Tibial artery (tissue), 4 donors: Measurements from ENCODE around the gene MLH3.
A peak's percentile ranks its signal among the peaks of the same experiment; 100 is the strongest.

ENCODE experiments used
- DNase-seq, 2 donors: peaks; one replicate each; pipeline ENCODE4 v3.0.0-alpha.2; 2019
- H3K27ac ChIP-seq, 2 donors: fragments of 200-600 bp; sonication (generic) in 1 of 2; 1 replicate in 1 of 2; 2 replicates in 1 of 2; pipeline ENCODE4 v1.5.1; 2018 to 2019; ENCODE audit warnings: mild to moderate bottlenecking in 1 of 2
- H3K27me3 ChIP-seq, 2 donors: fragments of 200-600 bp; sonication (generic) in 1 of 2; one replicate each; pipeline versions ENCODE4 v1.5.1 to v1.6.0; 2016 to 2019
- H3K36me3 ChIP-seq, 3 donors: fragments of 200-600 bp; sonication (generic) in 2 of 3; one replicate each; pipeline ENCODE4 v1.5.1; 2016 to 2019; ENCODE audit warnings: mild to moderate bottlenecking in 2 of 3
- H3K4me1 ChIP-seq, 4 donors: fragments of 200-600 bp; sonication (generic) in 2 of 4; 1 replicate in 3 of 4; 2 replicates in 1 of 4; pipeline ENCODE4 v1.5.1; 2016 to 2019
- H3K4me3 ChIP-seq, 2 donors: fragments of 200-600 bp; sonication (generic) in 1 of 2; 1 replicate in 1 of 2; 2 replicates in 1 of 2; pipeline ENCODE4 v1.5.1; 2018 to 2019; ENCODE audit warnings: mild to moderate bottlenecking in 2 of 2
- H3K9me3 ChIP-seq, 3 donors: fragments of 200-600 bp; sonication (generic) in 1 of 3; one replicate each; pipeline ENCODE4 v1.5.1; 2016 to 2019
- CTCF ChIP-seq, 2 experiments: fragments of 200-600 bp in 1 of 2; fragments of 450-650 bp in 1 of 2; IDR thresholded peaks; one replicate each; pipeline ENCODE4 v1.5.1; 2017 to 2019; ENCODE audit warnings: antibody characterized with exemption in 2 of 2, mild to moderate bottlenecking in 1 of 2, moderate library complexity in 1 of 2
- intact Hi-C: fragments of 100-400 bp; cut with DNase I; formaldehyde crosslinking; loops from one replicate; pipeline ENCODE4 v1.15.0; 2023; ENCODE audit warnings: low total_unique reads

MLH3 gene

GRCh38 chr14:74979442-74980397, 71.5 kb downstream of the MLH3 start:
- Histone ChIP-seq H3K36me3 (no peaks in the 10 kb centered on the region), H3K4me3 (peak overlapping the region; percentile 47 to 49), H3K27me3 (no peaks in the 10 kb centered on the region), H3K9me3 (no peaks in the 10 kb centered on the region), H3K4me1 (peaks cover 5 to 91% (median 73%) of the 10 kb centered on the region in 4 donors), H3K27ac (peak overlapping the region; percentile 80 to 94)
- peak; percentile 23 to 34 for TF ChIP-seq CTCF (IDR thresholded peaks at IDR 0.05)
- intact Hi-C loops: loop anchor here (5.0 kb wide), 1 partner anchor 298 kb away; the partner anchor contains the start of gene FOS
- DNase-seq: peak; percentile 69 to 93

DNA sequence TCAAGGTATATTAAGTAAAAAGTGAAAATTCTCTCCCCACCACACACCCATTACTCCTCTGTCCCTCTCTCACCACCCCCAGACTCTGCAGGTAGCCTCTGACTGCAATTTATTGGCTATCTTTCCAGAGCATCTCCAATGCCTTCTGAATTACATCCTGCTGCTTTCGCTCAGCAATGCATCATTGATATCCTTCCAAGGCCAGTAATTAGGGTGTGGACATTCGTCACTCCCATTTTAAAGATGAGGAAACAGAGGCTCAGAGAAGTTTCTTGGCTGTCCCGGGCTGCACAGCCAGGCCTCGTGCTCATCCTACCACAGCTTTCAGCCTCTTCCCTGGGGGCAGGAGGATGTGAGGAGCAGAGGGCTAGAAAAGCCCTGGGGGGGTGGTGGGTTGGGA, 72.2 kb downstream of the MLH3 start:
- Histone ChIP-seq H3K27me3 (no peaks in the 10 kb centered on the region), H3K27ac (peak overlapping the region; percentile 80 to 94), H3K9me3 (no peaks in the 10 kb centered on the region), H3K4me1 (peaks cover 5 to 89% (median 71%) of the 10 kb centered on the region in 4 donors), H3K4me3 (peak overlapping the region in 1 of 2 donors; percentile 10), H3K36me3 (no peaks in the 10 kb centered on the region)
- DNase-seq: no peak
- intact Hi-C loops: no loop called here
- no peak for TF ChIP-seq CTCF (IDR thresholded peaks at IDR 0.05)

DNA sequence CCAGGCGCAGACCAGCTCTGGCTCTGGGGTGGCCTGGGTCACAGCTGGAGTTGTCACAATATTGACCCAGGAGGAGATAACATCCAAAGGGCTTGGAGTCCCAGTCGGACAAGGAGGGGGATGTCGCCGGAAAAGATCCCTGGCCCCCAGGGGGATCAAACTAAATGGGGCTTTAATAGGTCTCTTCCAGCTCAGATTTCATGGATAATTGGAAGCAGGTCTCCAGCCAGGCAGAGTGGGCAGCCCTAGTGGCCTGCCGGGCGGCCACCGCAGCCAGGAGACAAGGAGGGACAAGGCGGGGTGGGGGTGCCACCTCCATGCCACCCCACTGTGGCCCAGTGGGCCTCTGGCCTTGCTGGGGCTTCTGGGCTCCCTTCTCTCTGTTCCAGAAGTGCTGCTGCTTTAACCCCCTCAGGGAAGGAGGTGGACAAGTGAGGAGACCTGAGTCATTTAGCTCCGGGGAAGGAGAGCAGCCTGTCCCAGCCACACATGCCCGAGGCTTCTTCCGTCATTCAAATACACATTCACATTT, 72.8 kb downstream of the MLH3 start:
- no peak for TF ChIP-seq CTCF (IDR thresholded peaks at IDR 0.05)
- intact Hi-C loops: no loop called here
- Histone ChIP-seq H3K36me3 (no peaks in the 10 kb centered on the region), H3K27ac (peak overlapping the region; percentile 80 to 94), H3K4me3 (no peak overlapping the region), H3K27me3 (no peaks in the 10 kb centered on the region), H3K4me1 (peaks cover 5 to 84% (median 66%) of the 10 kb centered on the region in 4 donors), H3K9me3 (no peaks in the 10 kb centered on the region)
- peak in 1 of 2 donors; percentile 59 for DNase-seq

DNA sequence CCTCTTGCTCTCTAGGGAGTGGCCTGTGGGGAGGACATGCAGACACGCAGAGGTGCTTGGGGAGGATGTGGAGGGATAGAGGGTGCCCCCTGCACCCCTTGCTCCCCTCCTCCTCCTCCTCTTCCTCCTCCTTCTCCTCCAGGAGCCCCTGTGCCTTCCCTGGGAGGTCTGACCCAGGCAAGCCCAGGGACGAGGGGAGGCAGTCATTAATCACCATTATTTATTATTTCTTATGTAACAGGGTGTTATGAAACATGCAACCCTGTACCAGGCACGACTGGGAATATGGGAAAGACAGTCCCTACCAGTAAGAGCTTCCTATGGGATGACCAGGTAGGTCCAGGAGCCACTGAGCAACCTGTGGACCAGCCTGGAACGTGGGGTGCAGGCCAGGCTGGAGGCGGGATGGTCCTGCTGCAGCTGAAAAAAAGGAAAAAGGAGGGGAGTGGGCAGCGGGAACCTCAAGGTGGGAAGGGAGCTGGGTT, 73.3 kb downstream of the MLH3 start:
- Histone ChIP-seq H3K9me3 (no peaks in the 10 kb centered on the region), H3K4me3 (no peak overlapping the region), H3K27me3 (no peaks in the 10 kb centered on the region), H3K4me1 (peaks cover 5 to 78% (median 66%) of the 10 kb centered on the region in 4 donors), H3K36me3 (no peaks in the 10 kb centered on the region), H3K27ac (peak overlapping the region; percentile 80 to 94)
- TF ChIP-seq CTCF (IDR thresholded peaks at IDR 0.05): no peak
- DNase-seq: peak in 1 of 2 donors; percentile 61
- intact Hi-C loops: no loop called here

DNA sequence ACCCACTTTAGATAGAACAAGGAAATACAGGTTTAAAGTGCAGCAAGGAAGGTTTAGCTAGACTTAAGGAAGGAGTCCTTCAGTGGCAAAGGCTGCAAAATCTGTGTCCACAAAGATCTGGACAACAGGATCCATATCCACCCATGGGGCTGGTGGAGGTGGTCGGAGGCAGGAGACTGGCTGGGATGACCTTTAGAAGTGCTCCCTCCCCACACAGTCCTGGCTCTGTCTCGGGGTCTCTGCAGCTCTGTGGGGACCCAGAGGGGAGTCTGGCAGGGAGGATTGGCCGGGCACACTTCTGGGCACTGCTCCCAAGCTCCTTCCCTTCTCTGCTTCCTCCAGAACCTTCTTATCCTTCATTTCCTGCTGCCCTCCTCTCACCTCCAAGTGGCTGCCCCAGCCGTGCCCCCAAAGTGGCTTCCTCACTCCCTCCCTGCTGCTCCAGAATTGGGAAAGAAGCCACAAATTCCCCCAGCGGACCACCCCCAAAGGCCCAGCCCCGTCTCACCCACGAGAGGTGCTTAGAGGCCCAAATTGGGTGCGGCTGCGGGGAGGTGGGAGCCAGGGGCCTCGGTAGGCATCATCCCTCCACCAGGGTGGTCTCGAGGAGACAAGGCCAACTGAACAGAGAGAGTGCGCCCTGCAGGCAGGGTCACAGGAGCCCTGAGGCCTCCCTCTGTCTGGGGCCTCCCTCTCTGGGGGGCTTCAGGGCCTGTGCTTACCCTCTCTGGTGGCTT, 73.9 kb downstream of the MLH3 start:
- no peaks in the 10 kb centered on the region for H3K27me3 ChIP-seq
- DNase-seq: peak in 1 of 2 donors; percentile 65
- intact Hi-C loops: no loop called here
- H3K4me1 ChIP-seq: peaks cover 5 to 72% (median 61%) of the 10 kb centered on the region in 4 donors
- peak overlapping the region; percentile 80 to 94 for H3K27ac ChIP-seq
- H3K9me3 ChIP-seq: no peaks in the 10 kb centered on the region
- no peak overlapping the region for H3K4me3 ChIP-seq
- no peak for TF ChIP-seq CTCF (IDR thresholded peaks at IDR 0.05)
- no peaks in the 10 kb centered on the region for H3K36me3 ChIP-seq
